Stimulated activated CD4-positive, alpha-beta T cell treated with anti-CD3 and anti-CD28 coated beads, Interleukin-15, amount 100 ng/mL, for 24 hours (primary cell): ENCODE measurements around the gene NAV3.

ENCODE experiments used
- DNase-seq: peaks from one replicate; pipeline ENCODE4 v3.0.0-alpha.2; 2020

The NAV3 gene

GRCh38 chr12:77830583-77831351, at the start of gene NAV3:
Gene NAV3 (plus strand): TSS chr12:77830894. CDS start chr12:77831462, 568 bp downstream.
- no peak for DNase-seq

- no peak for DNase-seq
Measured at GRCh38 chr12:77782034-77782433, 48.7 kb upstream of the NAV3 start.

DNA sequence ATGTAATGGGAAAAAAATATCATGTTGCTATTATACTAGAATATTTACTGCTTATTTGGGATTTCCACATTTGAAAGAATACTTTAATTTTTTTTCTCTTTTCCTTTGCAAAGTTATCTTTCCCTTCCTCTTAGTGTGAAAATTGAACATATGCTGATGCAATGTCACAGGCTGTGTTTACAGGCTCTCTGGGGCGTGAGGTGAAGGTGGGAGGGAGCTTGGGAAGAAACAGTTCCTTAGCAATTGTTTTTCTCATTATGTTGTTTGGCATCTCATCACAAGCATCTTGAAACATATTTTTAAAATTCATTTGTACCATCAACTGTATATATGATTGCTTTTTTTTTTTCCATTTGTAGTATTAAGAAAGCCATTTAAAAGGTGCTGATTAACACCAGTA, 47.9 kb upstream of the NAV3 start:
- DNase-seq, result no peak

DNA sequence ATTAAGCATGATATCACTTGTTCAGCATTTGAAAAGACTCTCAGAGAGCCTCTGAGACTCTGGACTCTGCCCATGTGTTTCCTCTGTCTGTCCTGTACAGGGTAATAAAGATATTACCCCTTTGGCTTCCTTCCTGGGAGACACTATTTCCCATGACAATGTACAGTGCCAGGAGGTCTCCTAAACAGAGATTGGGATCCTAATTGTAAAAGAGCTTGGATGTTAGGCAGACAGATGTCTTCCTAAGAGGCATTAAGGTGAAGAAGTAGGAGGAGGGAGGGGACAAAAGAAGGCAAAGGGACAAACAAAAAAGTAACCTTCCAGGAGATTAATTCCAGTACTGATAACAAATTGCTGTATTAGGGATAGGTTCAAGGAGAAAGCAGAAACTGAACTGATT, 45.5 kb upstream of the NAV3 start:
- no peak for DNase-seq

GRCh38 chr12:77786675-77787074, 44.0 kb upstream of the NAV3 start:
- no peak for DNase-seq

DNA sequence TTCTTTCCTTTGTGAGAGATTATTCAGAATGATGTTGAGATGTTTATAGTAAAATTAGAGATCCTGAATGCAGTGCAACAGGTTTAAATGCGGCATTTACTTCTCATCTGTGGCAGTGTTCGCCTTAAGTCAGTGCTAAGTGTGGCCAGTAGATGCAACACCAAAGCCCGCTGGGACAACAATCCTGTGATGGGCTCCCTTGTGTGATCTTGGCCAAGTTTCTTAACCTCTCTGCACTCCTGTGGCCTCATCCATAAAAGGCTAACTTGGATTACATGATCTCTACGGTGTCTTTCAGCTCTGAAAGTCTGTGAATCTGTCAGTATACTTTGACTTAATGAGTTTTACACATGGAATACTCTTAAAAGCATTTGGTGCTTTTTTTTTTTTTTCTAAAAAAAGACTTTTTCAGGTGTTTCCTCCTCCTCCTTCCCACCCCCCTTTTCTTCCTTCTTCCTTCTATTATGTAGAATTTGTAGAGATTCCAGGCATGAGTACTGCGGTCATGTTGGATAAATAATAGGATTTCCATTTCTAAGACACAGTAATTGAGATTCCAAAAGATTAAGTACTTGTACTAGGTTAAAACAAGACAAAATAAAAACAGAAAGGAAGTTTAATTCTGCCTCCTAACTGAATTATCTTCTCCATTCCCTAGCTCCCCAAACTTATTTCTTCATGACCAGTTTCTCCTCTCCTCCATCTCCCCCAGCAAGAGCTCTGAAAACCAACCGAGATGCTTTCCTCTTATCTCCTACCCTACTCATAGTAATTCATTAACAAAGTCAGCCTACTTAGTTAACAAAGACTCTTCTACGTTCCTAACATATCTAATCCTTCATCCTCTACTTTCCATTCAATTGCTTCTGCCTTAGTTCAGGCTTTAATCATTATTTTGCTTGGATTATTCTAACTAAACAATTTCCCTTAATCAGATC, 42.2 kb upstream of the NAV3 start:
- no peak for DNase-seq

DNA sequence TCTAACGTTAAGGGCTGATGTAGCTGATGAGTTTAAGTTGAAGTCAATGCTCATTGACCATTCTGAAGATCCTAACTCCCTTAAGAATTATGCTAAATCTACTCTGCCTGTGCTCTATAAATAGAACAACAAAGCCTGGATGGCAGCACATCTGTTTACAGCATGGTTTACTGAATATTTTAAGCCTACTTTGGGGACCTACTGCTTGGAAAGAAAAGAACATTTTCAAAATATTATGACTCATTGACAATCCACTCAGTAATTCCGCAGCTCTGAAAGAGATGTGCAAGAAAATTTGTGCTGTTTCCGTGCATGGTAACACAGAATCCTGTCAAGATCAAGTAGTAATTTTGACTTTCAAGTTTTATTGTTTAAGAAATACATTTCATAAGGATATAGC, 35.0 kb upstream of the NAV3 start:
- no peak for DNase-seq

- DNase-seq, result no peak
Measured at GRCh38 chr12:77796775-77797174, 33.9 kb upstream of the NAV3 start.

DNA sequence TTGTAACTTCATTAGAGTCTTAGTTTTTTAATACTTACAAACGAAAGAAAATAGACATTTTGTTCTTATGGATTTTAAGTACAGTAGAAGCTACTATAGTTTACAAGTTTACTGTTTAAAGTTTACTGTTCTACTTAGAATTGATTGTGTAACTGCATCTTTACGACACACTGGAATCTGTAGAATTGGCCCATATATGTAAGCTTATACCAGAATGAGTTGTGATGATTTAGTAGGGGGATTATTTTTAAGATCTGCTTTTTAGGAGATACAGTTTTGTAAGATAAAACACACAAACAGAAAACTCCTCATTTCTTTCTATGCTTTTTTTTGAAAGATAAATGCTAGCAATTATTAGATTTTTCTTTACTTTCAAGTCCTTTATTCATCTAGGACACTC, 30.2 kb upstream of the NAV3 start:
- no peak for DNase-seq

DNA sequence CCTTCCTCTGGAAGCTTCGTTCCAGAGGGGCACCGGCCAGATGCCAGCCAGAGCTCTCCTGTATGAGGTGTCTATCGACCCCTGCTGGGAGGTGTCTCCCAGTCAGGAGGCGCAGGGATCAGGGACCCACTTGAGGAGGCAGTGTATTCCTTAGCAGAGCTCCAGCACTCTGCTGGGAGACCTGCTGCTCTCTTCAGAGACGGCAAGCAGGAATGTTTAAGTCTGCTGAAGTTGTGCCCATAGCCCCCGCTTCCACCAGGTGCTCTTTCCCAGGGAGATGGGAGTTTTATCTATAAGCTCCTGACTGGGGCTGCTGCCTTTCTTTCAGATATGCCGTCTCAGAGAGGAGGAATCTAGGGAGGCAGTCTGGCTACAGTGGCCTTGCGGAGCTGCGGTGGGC, 22.2 kb upstream of the NAV3 start:
- DNase-seq, result no peak

- DNase-seq, result no peak
Measured at GRCh38 chr12:77813558-77813957, 17.1 kb upstream of the NAV3 start.

DNA sequence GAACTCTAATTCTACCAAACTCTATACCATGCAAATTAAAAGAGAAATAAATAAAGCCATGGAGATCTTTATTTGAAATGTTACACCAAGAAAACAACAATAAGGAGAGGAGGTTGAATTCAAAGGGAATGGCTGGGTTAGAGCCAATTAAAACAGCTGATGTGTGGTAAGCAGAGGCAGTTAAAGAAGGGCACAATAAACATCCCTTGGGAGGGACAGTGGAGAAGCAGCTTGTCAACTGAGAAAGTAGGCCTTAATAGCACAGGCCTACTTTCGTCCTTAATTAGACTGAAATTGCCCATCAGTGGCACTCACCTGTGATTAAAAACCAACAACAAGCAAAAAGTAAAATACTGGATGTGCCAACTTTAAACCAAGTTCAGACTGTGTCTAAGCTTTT, 16.3 kb upstream of the NAV3 start:
- DNase-seq, result no peak

DNA sequence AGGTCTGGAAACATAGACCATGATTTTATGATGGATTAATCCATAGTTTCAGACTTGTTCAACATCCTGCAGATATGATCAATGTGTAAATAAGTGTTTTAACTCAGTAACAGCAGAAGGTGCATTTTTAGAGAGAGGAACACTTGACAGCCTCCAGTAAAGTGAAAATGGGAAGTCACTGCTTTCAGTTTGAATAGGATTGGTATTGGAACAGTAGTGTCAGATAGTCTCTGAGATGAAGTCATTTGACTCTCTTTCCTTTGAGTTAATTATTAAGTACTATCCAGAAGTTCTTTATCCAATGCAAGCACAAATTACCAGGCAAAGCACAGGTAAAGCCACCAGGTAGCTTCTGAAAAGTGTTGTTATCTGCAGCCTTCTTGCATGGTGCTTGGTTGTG, 14.5 kb upstream of the NAV3 start:
- no peak for DNase-seq

DNA sequence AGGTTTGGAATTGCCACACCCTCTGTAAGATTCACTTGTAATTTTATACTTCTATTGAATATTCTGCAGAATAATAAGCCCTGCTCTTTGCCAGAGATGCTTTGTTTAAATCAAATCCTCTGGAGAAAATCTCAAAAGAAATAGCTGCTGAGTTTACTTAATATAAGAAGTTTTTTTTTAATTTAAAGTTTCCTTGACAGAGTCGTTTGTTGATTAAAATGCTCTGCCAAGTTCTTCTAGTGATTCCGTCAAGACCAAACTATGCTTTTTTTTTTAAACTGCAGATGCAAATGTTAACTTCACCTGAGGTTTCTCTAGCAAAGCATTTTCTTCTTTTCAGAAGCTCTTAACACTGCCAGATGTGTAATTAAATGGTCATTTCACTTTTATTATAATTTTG, 13.4 kb upstream of the NAV3 start:
- no peak for DNase-seq

DNA sequence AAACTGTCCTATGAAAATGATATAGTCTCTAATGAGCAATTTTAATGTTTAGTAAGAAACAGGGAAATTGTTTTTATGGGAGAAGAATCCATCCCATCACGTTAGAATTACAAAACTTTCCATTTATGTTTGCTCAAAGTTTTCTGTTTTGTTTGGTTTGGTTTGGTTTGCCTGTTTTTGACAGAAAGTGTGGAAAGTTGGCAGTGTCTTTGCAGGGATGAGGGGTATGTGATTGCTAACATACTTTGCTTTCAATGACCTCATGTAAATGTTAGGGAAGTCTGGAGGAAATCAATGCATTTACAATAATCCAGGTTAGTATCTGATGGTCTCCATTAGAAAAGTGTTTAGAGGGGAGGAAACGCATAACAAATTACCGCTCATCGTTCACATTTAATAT, 12.3 kb upstream of the NAV3 start:
- no peak for DNase-seq

GRCh38 chr12:77821699-77822203, 8.9 kb upstream of the NAV3 start:
- DNase-seq, result no peak

GRCh38 chr12:77833329-77833728, 2.6 kb downstream of the NAV3 start:
- DNase-seq, result no peak

DNA sequence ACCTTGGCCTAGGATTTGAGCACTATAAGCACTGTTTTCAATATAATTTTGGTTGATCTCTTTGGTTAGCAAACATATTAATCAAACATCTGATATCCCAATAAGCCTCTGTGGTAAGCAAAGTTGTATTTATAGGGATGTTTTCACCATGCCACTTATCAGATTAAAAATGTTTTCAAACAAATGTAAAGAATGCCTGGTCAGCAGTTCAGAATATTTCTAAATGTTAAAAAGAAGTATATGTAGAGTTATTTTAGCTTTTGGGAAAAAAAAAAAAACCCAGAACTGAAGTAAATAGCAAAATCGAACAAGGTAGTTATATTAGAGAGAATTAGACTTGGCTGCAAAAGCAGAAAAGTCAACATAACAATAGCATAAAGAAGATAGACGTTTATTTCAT, 3.9 kb downstream of the NAV3 start:
- DNase-seq, result no peak

GRCh38 chr12:77835969-77836368, 5.3 kb downstream of the NAV3 start:
- no peak for DNase-seq

GRCh38 chr12:77837876-77838291, 7.2 kb downstream of the NAV3 start:
- no peak for DNase-seq

GRCh38 chr12:77841521-77841920, 10.8 kb downstream of the NAV3 start:
- DNase-seq, result no peak

DNA sequence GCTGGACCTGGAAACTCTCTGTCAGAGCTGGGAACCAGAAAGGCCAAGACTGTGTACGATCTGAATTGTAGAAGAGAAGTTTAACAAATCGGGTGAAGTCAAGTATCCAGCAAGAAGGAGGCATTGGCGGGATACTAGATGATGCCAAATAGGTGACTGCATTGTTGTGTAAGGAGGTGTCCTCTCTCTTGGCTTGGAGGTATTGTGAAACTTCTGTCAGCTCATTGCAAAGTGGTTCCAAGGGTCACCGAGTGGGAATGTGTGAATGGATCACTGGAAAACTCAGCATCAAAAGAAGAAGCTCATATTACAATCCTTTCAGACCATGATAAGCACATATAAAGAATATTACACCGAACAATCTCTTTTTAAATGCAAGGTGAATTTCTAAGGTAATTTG, 11.7 kb downstream of the NAV3 start:
- DNase-seq, result no peak

DNA sequence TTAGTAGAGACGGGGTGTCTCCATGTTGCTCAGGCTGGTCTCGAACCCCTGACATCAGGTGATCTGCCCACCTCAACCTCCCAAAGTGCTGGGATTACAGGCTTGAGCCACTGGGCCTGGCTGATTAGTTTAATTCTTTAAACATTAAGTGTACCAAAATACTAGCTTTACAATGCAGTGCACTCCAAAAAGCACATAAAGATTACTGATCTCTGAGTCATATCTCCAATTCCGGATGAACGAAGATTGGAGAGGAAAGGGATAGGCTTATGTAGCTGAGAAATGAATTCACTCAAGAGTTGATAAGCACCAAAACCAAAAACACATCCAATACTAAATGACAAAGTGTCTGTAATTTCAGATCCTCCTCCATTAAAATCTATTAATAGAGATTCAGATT, 15.1 kb downstream of the NAV3 start:
- DNase-seq, result no peak

DNA sequence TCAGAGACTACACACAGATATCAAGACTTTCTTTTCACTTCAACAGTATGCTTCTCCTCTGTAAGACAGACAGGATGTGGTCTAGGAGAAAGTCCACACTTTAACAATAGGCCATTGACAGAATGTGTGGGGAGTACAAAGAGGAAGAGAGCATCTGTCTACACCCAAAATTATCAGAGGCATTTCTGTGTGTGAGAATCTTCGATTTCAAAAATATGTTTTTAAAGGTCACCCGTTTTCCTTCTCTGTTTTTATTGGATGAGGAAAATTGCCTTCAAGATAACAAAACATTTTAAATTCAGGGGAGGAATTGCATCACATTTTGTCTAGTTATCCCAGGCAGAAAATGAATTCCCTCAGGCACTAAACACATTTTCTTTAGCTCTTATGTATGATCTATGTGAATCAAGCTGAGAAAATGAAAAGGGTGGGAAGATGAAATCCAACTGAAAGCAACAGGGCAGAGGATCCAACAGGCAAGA, 16.4 kb downstream of the NAV3 start:
- DNase-seq, result no peak
